22Rv1 (cell line): ENCODE results near the gene CDCP1.

Experiments used
- ZFX ChIP-seq: fragments of 450-650 bp; IDR thresholded peaks from 2 replicates; pipeline ENCODE4 v1.6.1; 2017; ENCODE audit warnings: antibody characterized with exemption, borderline replicate concordance
- TF ChIP-seq, protein P1 (sequence below): fragments of 450-650 bp; IDR thresholded peaks from 2 replicates; pipeline ENCODE4 v1.5.1; 2017; ENCODE audit warnings: mild to moderate bottlenecking

DNA sequence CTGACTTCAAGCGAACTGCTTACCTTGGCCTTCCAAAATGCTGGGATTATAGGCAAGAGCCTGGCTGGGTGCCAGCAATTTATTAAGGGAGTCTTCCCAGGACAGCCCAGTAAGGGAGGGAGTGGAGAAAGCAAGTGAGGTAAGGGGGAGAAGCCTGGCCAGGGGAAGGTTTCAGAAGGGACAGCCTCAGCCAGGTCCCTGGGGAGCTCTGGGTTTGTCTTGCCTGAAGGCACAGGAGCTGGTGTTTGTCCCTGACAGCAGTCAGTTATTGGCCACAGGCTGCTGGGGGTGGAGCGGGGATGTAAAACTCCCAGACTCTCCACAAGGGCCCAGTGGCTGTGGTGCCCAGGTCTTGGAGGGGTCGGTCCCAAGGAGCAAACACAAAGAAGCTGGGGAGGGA, 33.0 kb upstream of the CDCP1 start:
- TF ChIP-seq, protein P1, sequence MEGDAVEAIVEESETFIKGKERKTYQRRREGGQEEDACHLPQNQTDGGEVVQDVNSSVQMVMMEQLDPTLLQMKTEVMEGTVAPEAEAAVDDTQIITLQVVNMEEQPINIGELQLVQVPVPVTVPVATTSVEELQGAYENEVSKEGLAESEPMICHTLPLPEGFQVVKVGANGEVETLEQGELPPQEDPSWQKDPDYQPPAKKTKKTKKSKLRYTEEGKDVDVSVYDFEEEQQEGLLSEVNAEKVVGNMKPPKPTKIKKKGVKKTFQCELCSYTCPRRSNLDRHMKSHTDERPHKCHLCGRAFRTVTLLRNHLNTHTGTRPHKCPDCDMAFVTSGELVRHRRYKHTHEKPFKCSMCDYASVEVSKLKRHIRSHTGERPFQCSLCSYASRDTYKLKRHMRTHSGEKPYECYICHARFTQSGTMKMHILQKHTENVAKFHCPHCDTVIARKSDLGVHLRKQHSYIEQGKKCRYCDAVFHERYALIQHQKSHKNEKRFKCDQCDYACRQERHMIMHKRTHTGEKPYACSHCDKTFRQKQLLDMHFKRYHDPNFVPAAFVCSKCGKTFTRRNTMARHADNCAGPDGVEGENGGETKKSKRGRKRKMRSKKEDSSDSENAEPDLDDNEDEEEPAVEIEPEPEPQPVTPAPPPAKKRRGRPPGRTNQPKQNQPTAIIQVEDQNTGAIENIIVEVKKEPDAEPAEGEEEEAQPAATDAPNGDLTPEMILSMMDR, result no peak
- no peak for TF ChIP-seq ZFX
